ENCODE measurements around the gene CHRNA1. TPM values are rescaled to one million over a fixed set of nuclear protein-coding genes. Genes with fewer than 3 reads are reported as not detected.

Gene CHRNA1
- total and polyA plus RNA-seq, 2 of the 13 experiments (the other 11 are each of a cell fraction or from before 2014, with no cell fraction given), result not detected

- no peak for TF ChIP-seq ZFP1 (CRISPR knock-in tag; IDR thresholded peaks at IDR 0.05)
These were observed 60.8 kb downstream of the CHRNA1 start (continued) for GRCh38 chr2:174703430-174703829.

- CTCF ChIA-PET (ENCODE audit: low intra/inter-chr PET ratio, low total read pairs), result no interaction called here
- H3K79me2 ChIP-seq (ENCODE audit: insufficient read depth, low read length), result no peaks in the 10 kb centered on the region
- no peak overlapping the region for H3K4me3 ChIP-seq (replicated peaks in 1 of 3; ENCODE audit: insufficient read depth in 1 of 3, low read depth in 2 of 3, low read length in 3 of 3)
- no peaks in the 10 kb centered on the region for H3K9me3 ChIP-seq (ENCODE audit: low read length)
- in situ Hi-C loops (cut with HindIII; ENCODE audit: extremely low pct_ligation_motif_present, low pct_unique_long_range_greater_than_20kb) (no loop called here), intact Hi-C loops (cut with micrococcal nuclease; ENCODE audit: unreplicated experiment) (loop anchor here (5.0 kb wide), 1 partner anchor 285 kb away; no protein-coding TSS in a partner anchor)
- WGBS (ENCODE audit: low lambda C conversion rate), result 23% methylated on average over 3 of the region's 3 CpGs
- DNase-seq (ENCODE audit: low spot score) (no peak), FAIRE-seq (no peak), ATAC-seq (no peak)
- POLR2A ChIA-PET, result no interaction called here
- H3K27ac ChIP-seq (ENCODE audit: extremely low read length, insufficient read depth, low read length), result no peak overlapping the region
- no TSS peak for BruUV-seq (replicated peaks)
- no peaks in the 10 kb centered on the region for H3K36me3 ChIP-seq (replicated peaks in 1 of 2; ENCODE audit: control insufficient read depth in 1 of 2, insufficient read depth in 2 of 2, low read length in 2 of 2)
- no peak overlapping the region for H3K9ac ChIP-seq (ENCODE audit: insufficient read depth, low read depth, low read length)
- H3K27me3 ChIP-seq (ENCODE audit: control insufficient read depth in 1 of 2, insufficient read depth in 2 of 2, low read length in 2 of 2), result no peaks in the 10 kb centered on the region
- H3K4me2 ChIP-seq (ENCODE audit: low read depth, low read length), result no peak overlapping the region
- TF ChIP-seq, protein P1, sequence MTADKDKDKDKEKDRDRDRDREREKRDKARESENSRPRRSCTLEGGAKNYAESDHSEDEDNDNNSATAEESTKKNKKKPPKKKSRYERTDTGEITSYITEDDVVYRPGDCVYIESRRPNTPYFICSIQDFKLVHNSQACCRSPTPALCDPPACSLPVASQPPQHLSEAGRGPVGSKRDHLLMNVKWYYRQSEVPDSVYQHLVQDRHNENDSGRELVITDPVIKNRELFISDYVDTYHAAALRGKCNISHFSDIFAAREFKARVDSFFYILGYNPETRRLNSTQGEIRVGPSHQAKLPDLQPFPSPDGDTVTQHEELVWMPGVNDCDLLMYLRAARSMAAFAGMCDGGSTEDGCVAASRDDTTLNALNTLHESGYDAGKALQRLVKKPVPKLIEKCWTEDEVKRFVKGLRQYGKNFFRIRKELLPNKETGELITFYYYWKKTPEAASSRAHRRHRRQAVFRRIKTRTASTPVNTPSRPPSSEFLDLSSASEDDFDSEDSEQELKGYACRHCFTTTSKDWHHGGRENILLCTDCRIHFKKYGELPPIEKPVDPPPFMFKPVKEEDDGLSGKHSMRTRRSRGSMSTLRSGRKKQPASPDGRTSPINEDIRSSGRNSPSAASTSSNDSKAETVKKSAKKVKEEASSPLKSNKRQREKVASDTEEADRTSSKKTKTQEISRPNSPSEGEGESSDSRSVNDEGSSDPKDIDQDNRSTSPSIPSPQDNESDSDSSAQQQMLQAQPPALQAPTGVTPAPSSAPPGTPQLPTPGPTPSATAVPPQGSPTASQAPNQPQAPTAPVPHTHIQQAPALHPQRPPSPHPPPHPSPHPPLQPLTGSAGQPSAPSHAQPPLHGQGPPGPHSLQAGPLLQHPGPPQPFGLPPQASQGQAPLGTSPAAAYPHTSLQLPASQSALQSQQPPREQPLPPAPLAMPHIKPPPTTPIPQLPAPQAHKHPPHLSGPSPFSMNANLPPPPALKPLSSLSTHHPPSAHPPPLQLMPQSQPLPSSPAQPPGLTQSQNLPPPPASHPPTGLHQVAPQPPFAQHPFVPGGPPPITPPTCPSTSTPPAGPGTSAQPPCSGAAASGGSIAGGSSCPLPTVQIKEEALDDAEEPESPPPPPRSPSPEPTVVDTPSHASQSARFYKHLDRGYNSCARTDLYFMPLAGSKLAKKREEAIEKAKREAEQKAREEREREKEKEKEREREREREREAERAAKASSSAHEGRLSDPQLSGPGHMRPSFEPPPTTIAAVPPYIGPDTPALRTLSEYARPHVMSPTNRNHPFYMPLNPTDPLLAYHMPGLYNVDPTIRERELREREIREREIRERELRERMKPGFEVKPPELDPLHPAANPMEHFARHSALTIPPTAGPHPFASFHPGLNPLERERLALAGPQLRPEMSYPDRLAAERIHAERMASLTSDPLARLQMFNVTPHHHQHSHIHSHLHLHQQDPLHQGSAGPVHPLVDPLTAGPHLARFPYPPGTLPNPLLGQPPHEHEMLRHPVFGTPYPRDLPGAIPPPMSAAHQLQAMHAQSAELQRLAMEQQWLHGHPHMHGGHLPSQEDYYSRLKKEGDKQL (CRISPR knock-in tag; IDR thresholded peaks at IDR 0.05; ENCODE audit: low read depth), result no peak
- TF ChIP-seq ZNF574 (CRISPR knock-in tag; IDR thresholded peaks at IDR 0.05) (no peak), ISX (CRISPR knock-in tag; conservative IDR thresholded peaks at IDR 0.05) (no peak), DRAP1 (CRISPR knock-in tag; IDR thresholded peaks at IDR 0.05) (no peak), LBX2 (CRISPR knock-in tag; IDR thresholded peaks at IDR 0.05; ENCODE audit: borderline replicate concordance) (no peak), KAT2B (IDR thresholded peaks at IDR 0.05; ENCODE audit: borderline replicate concordance, low read depth, low read length) (no peak), ZNF556 (CRISPR knock-in tag; IDR thresholded peaks at IDR 0.05; ENCODE audit: borderline replicate concordance) (no peak), ZNF782 (CRISPR knock-in tag; IDR thresholded peaks at IDR 0.05; ENCODE audit: borderline replicate concordance) (no peak), ATF6 (CRISPR knock-in tag; conservative IDR thresholded peaks at IDR 0.05) (no peak)
- H2AFZ ChIP-seq (ENCODE audit: low read length), result no peak overlapping the region
- no peaks in the 10 kb centered on the region for H3K4me1 ChIP-seq (ENCODE audit: insufficient read depth, low read length)
- H4K20me1 ChIP-seq (ENCODE audit: insufficient read depth, low read length), result no peaks in the 10 kb centered on the region
These were observed 61.7 kb downstream of the CHRNA1 start for GRCh38 chr2:174702541-174702940.
